Stimulated activated CD4-positive, alpha-beta T cell treated with anti-CD3 and anti-CD28 coated beads, Interleukin-12 subunit alpha, Interleukin-12 subunit beta, amount 100 ng/mL, for 48 hours (primary cell): ENCODE data around the gene EFCAB8.
"Not testable (repeated sequence)": the region's sequence is repeated elsewhere in the genome, so short reads cannot be mapped to it uniquely, and the experiment has no call there.

ENCODE experiments used
- DNase-seq, 3 donors: peaks; one replicate each; pipeline ENCODE4 v3.0.0-alpha.2; 2020; ENCODE audit warnings: low read depth in 2 of 3, low spot score in 1 of 3

Gene EFCAB8

GRCh38 chr20:32950539-32950938 lies 91.8 kb downstream of the EFCAB8 start:
- not testable (repeated sequence) for DNase-seq

GRCh38 chr20:32957459-32957858 lies 98.7 kb downstream of the EFCAB8 start:
- DNase-seq: no peak

- DNase-seq: no peak
These were observed 99.9 kb downstream of the EFCAB8 start for GRCh38 chr20:32958574-32958973.

- DNase-seq: no peak
These were observed 100.9 kb downstream of the EFCAB8 start for GRCh38 chr20:32959351-32960221.

GRCh38 chr20:32960222-32960518 lies 101.4 kb downstream of the EFCAB8 start:
- DNase-seq: no peak

GRCh38 chr20:32960849-32961731 lies 102.4 kb downstream of the EFCAB8 start:
- no peak for DNase-seq

GRCh38 chr20:32962053-32962452 lies 103.3 kb downstream of the EFCAB8 start:
- DNase-seq: no peak

- DNase-seq: not testable (repeated sequence)
These were observed 103.9 kb downstream of the EFCAB8 start for GRCh38 chr20:32962646-32963045.

GRCh38 chr20:32963176-32963575 lies 104.5 kb downstream of the EFCAB8 start:
- no peak for DNase-seq

GRCh38 chr20:32964575-32964974 lies 105.9 kb downstream of the EFCAB8 start:
- DNase-seq: no peak

- DNase-seq: no peak
These were observed 106.4 kb downstream of the EFCAB8 start for GRCh38 chr20:32965115-32965514.

- no peak for DNase-seq
These were observed 107.1 kb downstream of the EFCAB8 start for GRCh38 chr20:32965581-32966373.

- no peak for DNase-seq
These were observed 107.7 kb downstream of the EFCAB8 start for GRCh38 chr20:32966382-32966781.

- DNase-seq: no peak
These were observed 108.4 kb downstream of the EFCAB8 start for GRCh38 chr20:32966881-32967781.

- DNase-seq: no peak
These were observed 109.3 kb downstream of the EFCAB8 start for GRCh38 chr20:32967961-32968457.

- DNase-seq: peak in 1 of 3 donors; percentile 49
These were observed 109.9 kb downstream of the EFCAB8 start for GRCh38 chr20:32968478-32969241.

- DNase-seq: no peak
These were observed 110.8 kb downstream of the EFCAB8 start for GRCh38 chr20:32969356-32970114.

- DNase-seq: no peak
These were observed 111.6 kb downstream of the EFCAB8 start for GRCh38 chr20:32970115-32970972.
